Natural killer cell (primary cell): Measurements from ENCODE around the gene STAT4. TPM values are rescaled to one million over a fixed set of nuclear protein-coding genes. Genes with fewer than 3 reads are reported as not detected.

Experiments
- ATAC-seq, 3 donors: fragments of 150-1000 bp in 2 of 3; fragments of 200-7000 bp in 1 of 3; cut with Tn5 transposase; 1 replicate in 1 of 3; 2 replicates in 2 of 3; pipeline ENCODE4 v1.10.0; 2021; ENCODE audit warnings: mild to moderate bottlenecking in 2 of 3, moderate library complexity in 2 of 3
- DNase-seq, 2 donors: peaks; one replicate each; pipeline versions ENCODE4 v3.0.0 to v3.0.0-alpha.2; 2013 to 2021; ENCODE audit warnings: mixed read lengths in 1 of 2
- H3K27ac ChIP-seq: one replicate; pipeline ENCODE4 v1.5.1; 2013; ENCODE audit warnings: mild to moderate bottlenecking, low read length
- H3K27me3 ChIP-seq: one replicate; pipeline ENCODE4 v1.6.1; 2013; ENCODE audit warnings: low read length; ENCODE audit not compliant: control insufficient read depth, insufficient read depth
- H3K36me3 ChIP-seq: one replicate; pipeline ENCODE4 v1.6.1; 2013; ENCODE audit warnings: low read length; ENCODE audit not compliant: control insufficient read depth, insufficient read depth
- H3K4me1 ChIP-seq: one replicate; pipeline ENCODE4 v1.6.1; 2013; ENCODE audit warnings: low read length; ENCODE audit not compliant: control insufficient read depth, insufficient read depth
- H3K4me3 ChIP-seq: one replicate; pipeline ENCODE4 v1.5.1; 2013; ENCODE audit warnings: low read length
- H3K9me3 ChIP-seq: one replicate; pipeline ENCODE4 v1.6.1; 2013; ENCODE audit warnings: low read length; ENCODE audit not compliant: control insufficient read depth, insufficient read depth
- H3K27ac Mint-ChIP-seq, 2 donors: one replicate each; pipeline ENCODE4 v1.8.0; 2022; ENCODE audit warnings: mild to moderate bottlenecking in 2 of 2, mixed read lengths in 2 of 2, moderate library complexity in 1 of 2
- H3K27me3 Mint-ChIP-seq, 2 donors: one replicate each; pipeline ENCODE4 v1.8.0; 2022; ENCODE audit warnings: low read depth in 2 of 2, mixed read lengths in 2 of 2
- H3K36me3 Mint-ChIP-seq: one replicate; pipeline ENCODE4 v1.8.0; 2022; ENCODE audit warnings: mixed read lengths
- H3K4me1 Mint-ChIP-seq, 2 donors: one replicate each; pipeline ENCODE4 v1.8.0; 2022; ENCODE audit warnings: mixed read lengths in 2 of 2
- H3K4me3 Mint-ChIP-seq: one replicate; pipeline ENCODE4 v1.8.0; 2022; ENCODE audit warnings: mild to moderate bottlenecking, moderate library complexity, mixed read lengths
- H3K9me3 Mint-ChIP-seq, 2 donors: one replicate each; pipeline ENCODE4 v1.8.0; 2022; ENCODE audit warnings: mixed read lengths in 2 of 2
- WGBS: methylation state at CpG from one replicate; pipeline ENCODE4 v1.1.7; 2013; ENCODE audit warnings: missing lambda C conversion rate; ENCODE audit not compliant: insufficient coverage; 5-methylcytosine and 5-hydroxymethylcytosine counted together
- intact Hi-C: fragments of 100-400 bp; cut with micrococcal nuclease; formaldehyde crosslinking; loops from one replicate; pipeline ENCODE4 v1.14.2; 2022
- total RNA-seq, 4 donors: library from RNA; stranded (reverse); fragments of 120-200 nt in 1 of 4; gene quantifications; one replicate each; pipeline versions ENCODE4 v1.2.3 to v1.2.4, GENCODE V29; 2013 to 2022
- TF ChIP-seq, protein P1 (sequence below): fragments of 200-600 bp; IDR thresholded peaks from one replicate; pipeline ENCODE4 v1.8.0; 2022; ENCODE audit warnings: antibody characterized with exemption

Gene STAT4
- total RNA-seq, 3 donors from 2014 or later (not counting 1 experiment from before 2014, with no cell fraction given), result 264 to 339 (median 304) TPM

DNA sequence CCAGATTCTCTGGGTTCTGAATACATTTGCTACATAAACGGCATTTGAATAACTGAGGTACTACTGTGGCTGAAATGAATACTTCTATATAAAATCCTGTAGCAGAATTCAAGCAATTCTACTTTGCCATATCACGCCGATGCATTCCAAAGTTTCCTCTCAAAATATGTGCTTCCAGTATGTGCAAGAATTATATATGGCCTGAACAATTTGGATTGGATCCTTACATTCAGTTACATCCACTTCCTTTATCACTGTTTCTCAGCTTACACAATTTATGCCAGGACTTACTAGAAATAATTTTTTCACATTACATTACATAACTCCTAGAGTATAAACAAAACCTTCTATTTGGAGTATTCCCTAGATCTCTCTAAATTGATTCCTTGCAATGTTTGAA, 46.3 kb upstream of the STAT4 start:
- Mint-ChIP-seq H3K4me1 (peaks cover 27 to 32% of the 10 kb centered on the region in 2 donors), H3K27ac (no peak overlapping the region), H3K27me3 (no peaks in the 10 kb centered on the region), H3K4me3 (no peak overlapping the region), H3K36me3 (no peaks in the 10 kb centered on the region), H3K9me3 (no peaks in the 10 kb centered on the region)
- Histone ChIP-seq H3K27ac (no peak overlapping the region), H3K4me3 (no peak overlapping the region), H3K36me3 (peaks cover 4% of the 10 kb centered on the region), H3K9me3 (no peaks in the 10 kb centered on the region), H3K27me3 (no peaks in the 10 kb centered on the region), H3K4me1 (peaks cover 6% of the 10 kb centered on the region)
- TF ChIP-seq, protein P1, sequence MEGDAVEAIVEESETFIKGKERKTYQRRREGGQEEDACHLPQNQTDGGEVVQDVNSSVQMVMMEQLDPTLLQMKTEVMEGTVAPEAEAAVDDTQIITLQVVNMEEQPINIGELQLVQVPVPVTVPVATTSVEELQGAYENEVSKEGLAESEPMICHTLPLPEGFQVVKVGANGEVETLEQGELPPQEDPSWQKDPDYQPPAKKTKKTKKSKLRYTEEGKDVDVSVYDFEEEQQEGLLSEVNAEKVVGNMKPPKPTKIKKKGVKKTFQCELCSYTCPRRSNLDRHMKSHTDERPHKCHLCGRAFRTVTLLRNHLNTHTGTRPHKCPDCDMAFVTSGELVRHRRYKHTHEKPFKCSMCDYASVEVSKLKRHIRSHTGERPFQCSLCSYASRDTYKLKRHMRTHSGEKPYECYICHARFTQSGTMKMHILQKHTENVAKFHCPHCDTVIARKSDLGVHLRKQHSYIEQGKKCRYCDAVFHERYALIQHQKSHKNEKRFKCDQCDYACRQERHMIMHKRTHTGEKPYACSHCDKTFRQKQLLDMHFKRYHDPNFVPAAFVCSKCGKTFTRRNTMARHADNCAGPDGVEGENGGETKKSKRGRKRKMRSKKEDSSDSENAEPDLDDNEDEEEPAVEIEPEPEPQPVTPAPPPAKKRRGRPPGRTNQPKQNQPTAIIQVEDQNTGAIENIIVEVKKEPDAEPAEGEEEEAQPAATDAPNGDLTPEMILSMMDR, result no peak
- 100% methylated on average over 2 of the region's 3 CpGs for WGBS
- DNase-seq (no peak), ATAC-seq (no peak)
- intact Hi-C loops, result no loop called here

DNA sequence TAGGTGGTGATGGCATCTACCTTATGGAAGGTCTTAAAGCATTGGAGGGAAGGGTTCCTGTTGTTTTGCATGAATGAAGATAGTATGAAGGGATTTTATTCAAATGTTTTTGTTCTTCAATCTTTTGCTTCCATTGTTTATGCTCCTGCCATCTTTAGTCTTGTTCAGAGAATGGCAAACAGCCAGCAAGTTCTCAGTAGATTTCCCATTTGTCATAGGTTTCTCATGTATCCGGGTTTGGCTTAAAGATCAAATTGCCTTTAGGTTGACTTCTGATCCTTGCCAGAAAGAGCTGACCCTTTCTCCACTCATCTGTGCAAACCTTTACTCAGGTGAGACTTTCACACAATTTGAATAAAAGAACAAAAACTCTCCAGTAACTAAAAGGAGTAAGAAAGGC, 44.2 kb upstream of the STAT4 start:
- Mint-ChIP-seq H3K4me3 (no peak overlapping the region), H3K9me3 (peaks cover 2 to 3% of the 10 kb centered on the region in 2 donors), H3K36me3 (peaks cover 9% of the 10 kb centered on the region), H3K27ac (no peak overlapping the region), H3K4me1 (peaks cover 20 to 23% of the 10 kb centered on the region in 2 donors), H3K27me3 (no peaks in the 10 kb centered on the region)
- no peaks in the 10 kb centered on the region for H3K27me3 ChIP-seq
- 94% methylated on average over 1 of the region's 1 CpG for WGBS
- H3K4me3 ChIP-seq, result no peak overlapping the region
- H3K36me3 ChIP-seq, result no peaks in the 10 kb centered on the region
- no peak for ATAC-seq
- intact Hi-C loops, result no loop called here
- peaks cover 5% of the 10 kb centered on the region for H3K9me3 ChIP-seq
- TF ChIP-seq, protein P1, result no peak
- H3K4me1 ChIP-seq, result peaks cover 6% of the 10 kb centered on the region
- no peak overlapping the region for H3K27ac ChIP-seq
- no peak for DNase-seq

- Histone ChIP-seq H3K27me3 (no peaks in the 10 kb centered on the region), H3K9me3 (peaks cover 5% of the 10 kb centered on the region), H3K4me3 (no peak overlapping the region), H3K4me1 (peaks cover 10% of the 10 kb centered on the region), H3K36me3 (no peaks in the 10 kb centered on the region), H3K27ac (no peak overlapping the region)
- H3K27ac Mint-ChIP-seq, result no peak overlapping the region
- H3K27me3 Mint-ChIP-seq, result no peaks in the 10 kb centered on the region
- intact Hi-C loops, result no loop called here
- H3K4me3 Mint-ChIP-seq, result no peak overlapping the region
- peaks cover 26 to 27% of the 10 kb centered on the region in 2 donors for H3K4me1 Mint-ChIP-seq
- DNase-seq (no peak), ATAC-seq (no peak)
- TF ChIP-seq, protein P1, result no peak
- peaks cover 9% of the 10 kb centered on the region for H3K36me3 Mint-ChIP-seq
- WGBS, result over 99% methylated on average over 5 of the region's 5 CpGs
- H3K9me3 Mint-ChIP-seq, result peaks cover 2 to 3% of the 10 kb centered on the region in 2 donors
These were observed 40.2 kb upstream of the STAT4 start for GRCh38 chr2:191190861-191191552.

DNA sequence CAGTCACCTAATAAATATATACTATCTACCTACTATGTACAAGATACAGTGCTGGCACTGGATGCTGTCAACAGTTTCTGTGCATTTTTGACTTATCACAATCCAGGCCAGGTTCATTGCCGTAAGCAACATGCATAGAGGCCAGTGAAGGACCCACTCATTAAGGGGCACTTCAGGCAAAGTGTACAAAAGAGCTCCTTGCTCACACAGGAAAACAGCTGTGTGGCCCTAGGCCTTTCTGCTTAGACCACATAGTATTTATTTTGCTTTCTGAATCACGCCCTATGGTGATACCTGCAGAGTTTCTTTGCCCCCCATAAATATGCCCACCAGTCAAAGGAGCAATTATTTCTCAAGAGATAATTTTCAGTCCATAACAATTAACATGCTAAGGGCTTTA, 39.6 kb upstream of the STAT4 start:
- no peak overlapping the region for H3K27ac ChIP-seq
- peaks cover 9% of the 10 kb centered on the region for H3K36me3 Mint-ChIP-seq
- intact Hi-C loops, result no loop called here
- 90% methylated on average over 2 of the region's 2 CpGs for WGBS
- H3K4me3 Mint-ChIP-seq, result no peak overlapping the region
- H3K36me3 ChIP-seq, result no peaks in the 10 kb centered on the region
- H3K27me3 ChIP-seq, result no peaks in the 10 kb centered on the region
- DNase-seq (no peak), ATAC-seq (no peak)
- H3K9me3 Mint-ChIP-seq, result peaks cover 2 to 3% of the 10 kb centered on the region in 2 donors
- peaks cover 5% of the 10 kb centered on the region for H3K9me3 ChIP-seq
- no peak overlapping the region for H3K27ac Mint-ChIP-seq
- TF ChIP-seq, protein P1, result no peak
- peaks cover 10% of the 10 kb centered on the region for H3K4me1 ChIP-seq
- H3K4me3 ChIP-seq, result no peak overlapping the region
- H3K27me3 Mint-ChIP-seq, result no peaks in the 10 kb centered on the region
- peaks cover 26 to 27% of the 10 kb centered on the region in 2 donors for H3K4me1 Mint-ChIP-seq
